ENCODE results near the gene SHROOM3.

The SHROOM3 gene

GRCh38 chr4:76494243-76494642 lies 59.2 kb downstream of the SHROOM3 start:
- no peak for DNase-seq (ENCODE audit: low read depth in 1 of 2, low spot score in 1 of 2)

GRCh38 chr4:76494871-76495590 lies 60.0 kb downstream of the SHROOM3 start:
- DNase-seq (ENCODE audit: low read depth in 1 of 2, low spot score in 1 of 2), result no peak

GRCh38 chr4:76498550-76498949 lies 63.5 kb downstream of the SHROOM3 start:
- DNase-seq (ENCODE audit: low read depth in 1 of 2, low spot score in 1 of 2), result no peak

DNA sequence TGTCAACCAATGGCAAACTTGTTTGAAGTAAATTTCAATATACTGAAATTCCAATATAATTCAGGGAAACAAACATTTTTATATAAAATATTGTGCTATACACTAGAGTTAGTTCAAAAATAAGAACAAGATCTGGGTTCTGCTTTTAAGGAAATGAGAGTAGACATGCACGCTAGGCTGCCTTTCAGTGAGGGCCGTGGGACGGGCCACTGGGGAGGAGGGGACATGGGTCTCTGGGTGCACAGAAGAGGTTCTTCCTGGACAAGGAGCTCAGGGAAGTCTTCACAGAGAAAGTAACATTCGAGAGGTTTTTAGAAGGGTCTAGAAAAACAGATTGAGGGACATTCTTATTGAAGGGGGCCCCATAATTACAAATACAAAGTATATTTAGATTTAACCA lies 64.4 kb downstream of the SHROOM3 start:
- no peak for DNase-seq (ENCODE audit: low read depth in 1 of 2, low spot score in 1 of 2)

- DNase-seq (ENCODE audit: low read depth in 1 of 2, low spot score in 1 of 2), result no peak
These were observed 67.9 kb downstream of the SHROOM3 start for GRCh38 chr4:76502886-76503285.

GRCh38 chr4:76504613-76505465 lies 69.8 kb downstream of the SHROOM3 start:
- no peak for DNase-seq (ENCODE audit: low read depth in 1 of 2, low spot score in 1 of 2)

- DNase-seq (ENCODE audit: low read depth in 1 of 2, low spot score in 1 of 2), result no peak
These were observed 76.9 kb downstream of the SHROOM3 start for GRCh38 chr4:76511947-76512346.

GRCh38 chr4:76513482-76513881 lies 78.5 kb downstream of the SHROOM3 start:
- DNase-seq (ENCODE audit: low read depth in 1 of 2, low spot score in 1 of 2), result no peak

GRCh38 chr4:76514087-76514486 lies 79.1 kb downstream of the SHROOM3 start:
- no peak for DNase-seq (ENCODE audit: low read depth in 1 of 2, low spot score in 1 of 2)

DNA sequence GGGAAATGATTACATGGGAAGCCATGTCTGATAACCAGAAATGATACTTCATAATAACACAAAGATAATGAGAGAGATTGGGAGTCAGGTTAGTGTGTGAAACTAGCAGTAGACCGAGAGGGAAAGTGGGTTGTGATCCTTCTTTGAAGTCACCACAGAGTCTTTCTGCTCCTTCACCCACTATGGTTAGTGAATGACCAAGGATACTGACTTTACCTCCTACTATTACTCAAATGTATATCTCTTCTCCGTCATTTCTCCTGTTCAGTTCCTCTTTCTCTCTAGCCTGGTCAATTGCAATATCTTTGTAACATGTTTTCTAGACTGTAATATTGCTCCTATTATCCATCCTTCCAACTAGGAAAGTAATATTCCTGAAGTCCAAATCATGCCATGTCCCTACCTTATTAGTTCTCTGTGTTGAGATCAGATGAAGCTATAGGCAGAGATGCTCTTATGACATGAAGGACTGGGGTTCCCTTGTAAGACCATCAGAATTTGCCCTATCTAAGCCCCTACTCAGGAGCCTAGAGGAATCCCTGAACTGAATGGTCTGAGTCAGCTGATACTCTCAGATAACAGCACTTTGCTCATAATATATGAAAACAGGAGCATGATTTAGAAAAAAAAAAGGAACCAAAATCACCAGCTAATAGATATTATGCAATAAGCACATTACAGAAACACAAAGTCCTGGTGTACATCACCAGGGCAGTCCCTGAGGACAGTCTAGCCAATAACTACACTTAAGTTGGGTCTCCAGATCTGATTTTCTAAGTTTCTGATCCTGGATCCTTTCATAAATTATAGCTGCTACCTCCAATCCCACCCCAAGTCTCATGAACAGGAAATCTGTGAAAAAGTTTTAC lies 81.2 kb downstream of the SHROOM3 start:
- DNase-seq (ENCODE audit: low read depth in 1 of 2, low spot score in 1 of 2), result no peak

- DNase-seq (ENCODE audit: low read depth in 1 of 2, low spot score in 1 of 2), result no peak
These were observed 83.2 kb downstream of the SHROOM3 start for GRCh38 chr4:76518241-76518640.

- DNase-seq (ENCODE audit: low read depth in 1 of 2, low spot score in 1 of 2), result no peak
These were observed 88.6 kb downstream of the SHROOM3 start for GRCh38 chr4:76523593-76523992.

GRCh38 chr4:76525751-76526150 lies 90.7 kb downstream of the SHROOM3 start:
- DNase-seq (ENCODE audit: low read depth in 1 of 2, low spot score in 1 of 2), result no peak

- DNase-seq (ENCODE audit: low read depth in 1 of 2, low spot score in 1 of 2), result no peak
These were observed 91.6 kb downstream of the SHROOM3 start for GRCh38 chr4:76526585-76526990.

GRCh38 chr4:76527666-76528065 lies 92.6 kb downstream of the SHROOM3 start:
- DNase-seq (ENCODE audit: low read depth in 1 of 2, low spot score in 1 of 2), result no peak

- DNase-seq (ENCODE audit: low read depth in 1 of 2, low spot score in 1 of 2), result no peak
These were observed 96.6 kb downstream of the SHROOM3 start for GRCh38 chr4:76531597-76531996.

- no peak for DNase-seq (ENCODE audit: low read depth in 1 of 2, low spot score in 1 of 2)
These were observed 97.8 kb downstream of the SHROOM3 start for GRCh38 chr4:76532805-76533204.

GRCh38 chr4:76533314-76533713 lies 98.3 kb downstream of the SHROOM3 start:
- no peak for DNase-seq (ENCODE audit: low read depth in 1 of 2, low spot score in 1 of 2)

- no peak for DNase-seq (ENCODE audit: low read depth in 1 of 2, low spot score in 1 of 2)
These were observed 100.8 kb downstream of the SHROOM3 start for GRCh38 chr4:76535603-76536372.

DNA sequence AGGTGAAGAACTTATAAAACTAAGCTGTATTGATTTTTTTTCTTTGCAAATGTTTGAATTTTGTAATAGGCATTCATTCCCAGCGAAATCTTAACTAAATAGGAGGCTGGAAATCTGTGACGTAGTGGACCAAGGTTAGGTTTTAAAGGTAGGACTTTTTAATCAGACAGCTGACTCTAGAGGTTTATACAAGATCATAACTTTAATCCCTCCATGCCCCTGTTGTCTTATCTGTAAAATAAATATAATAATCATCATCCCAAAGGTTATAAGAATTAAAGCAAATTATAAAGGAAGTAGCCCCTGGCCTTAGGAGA lies 101.3 kb downstream of the SHROOM3 start:
- no peak for DNase-seq (ENCODE audit: low read depth in 1 of 2, low spot score in 1 of 2)

- DNase-seq (ENCODE audit: low read depth in 1 of 2, low spot score in 1 of 2), result no peak
These were observed 103.3 kb downstream of the SHROOM3 start for GRCh38 chr4:76538296-76538695.

All from activated CD4-positive, alpha-beta T cell treated with anti-CD3 and anti-CD28 coated beads, Interleukin-2, amount 50 U/mL, for 24 hours (primary cell).